Loucy (cell line): Measurements from ENCODE around the gene DLG2.

Experiments used
- H2AFZ ChIP-seq: fragments of 200-600 bp; sonication (generic); 2 replicates; pipeline ENCODE4 v1.6.0; 2016; ENCODE audit warnings: antibody characterized with exemption, mild to moderate bottlenecking, low read length, moderate library complexity
- H3F3A ChIP-seq: fragments of 200-600 bp; 2 replicates; pipeline ENCODE4 v1.6.0; 2016; ENCODE audit warnings: antibody characterized with exemption, low read depth, mild to moderate bottlenecking
- H3K27me3 ChIP-seq: fragments of 200-600 bp; sonication (generic); 2 replicates; pipeline ENCODE4 v1.6.1; 2014; ENCODE audit warnings: low read length, mild to moderate bottlenecking; ENCODE audit not compliant: insufficient read depth, poor library complexity, severe bottlenecking
- H3K36me3 ChIP-seq: fragments of 200-600 bp; sonication (generic); 2 replicates; pipeline ENCODE4 v1.6.1; 2016; ENCODE audit warnings: low read length; ENCODE audit not compliant: insufficient read depth
- H3K4me1 ChIP-seq: fragments of 200-600 bp; sonication (generic); 2 replicates; pipeline ENCODE4 v1.5.1; 2014; ENCODE audit warnings: low read length, mild to moderate bottlenecking; ENCODE audit not compliant: insufficient read depth, poor library complexity, severe bottlenecking
- H3K4me2 ChIP-seq: fragments of 200-600 bp; sonication (generic); 2 replicates; pipeline ENCODE4 v1.6.0; 2014; ENCODE audit warnings: antibody characterized with exemption, low read length, low read depth, mild to moderate bottlenecking; ENCODE audit not compliant: poor library complexity, severe bottlenecking
- H3K4me3 ChIP-seq: fragments of 200-600 bp; sonication (generic); 2 replicates; pipeline ENCODE4 v1.5.1; 2014; ENCODE audit warnings: low read length, mild to moderate bottlenecking, mixed read lengths; ENCODE audit not compliant: poor library complexity, severe bottlenecking
- H3K79me2 ChIP-seq: fragments of 200-600 bp; sonication (generic); 2 replicates; pipeline ENCODE4 v1.6.1; 2014; ENCODE audit warnings: low read length; ENCODE audit not compliant: insufficient read depth
- H3K9ac ChIP-seq: fragments of 200-600 bp; sonication (generic); 2 replicates; pipeline ENCODE4 v1.6.0; 2014; ENCODE audit warnings: mild to moderate bottlenecking, low read depth, low read length, moderate library complexity; ENCODE audit not compliant: poor library complexity, severe bottlenecking
- H3K9me2 ChIP-seq: fragments of 200-600 bp; sonication (generic); replicated peaks from 2 replicates; pipeline ENCODE4 v1.6.1; 2016; ENCODE audit warnings: low read depth, low read length, mixed read lengths
- H3K9me3 ChIP-seq: fragments of 200-600 bp; sonication (generic); 2 replicates; pipeline ENCODE4 v1.6.1; 2014; ENCODE audit warnings: mild to moderate bottlenecking, antibody characterized with exemption, low read length, low read depth; ENCODE audit not compliant: insufficient read depth
- H4K20me1 ChIP-seq: fragments of 200-600 bp; sonication (generic); 2 replicates; pipeline ENCODE4 v1.6.0; 2014; ENCODE audit warnings: antibody characterized with exemption, low read length, mild to moderate bottlenecking; ENCODE audit not compliant: insufficient read depth, poor library complexity, severe bottlenecking
- CTCF ChIP-seq: fragments of 200-600 bp; sonication (generic); conservative IDR thresholded peaks from 2 replicates; pipeline ENCODE4 v1.5.1; 2014; ENCODE audit warnings: mild to moderate bottlenecking, antibody characterized with exemption, low read length
- EZH2phosphoT487 ChIP-seq: fragments of 200-600 bp; IDR thresholded peaks from 2 replicates; pipeline ENCODE4 v1.6.1; 2018; ENCODE audit warnings: antibody characterized with exemption, mild to moderate bottlenecking, moderate library complexity, borderline replicate concordance

Gene DLG2

GRCh38 chr11:83409891-83410290 is 2217.3 kb downstream of the DLG2 start:
- TF ChIP-seq EZH2phosphoT487 (no peak), CTCF (no peak)
- H3K36me3 ChIP-seq: no peaks in the 10 kb centered on the region
- no peak overlapping the region for H3K4me2 ChIP-seq

GRCh38 chr11:83409476-83409875 is 2217.7 kb downstream of the DLG2 start:
- no peak for TF ChIP-seq CTCF
- no peak for TF ChIP-seq EZH2phosphoT487
- Histone ChIP-seq H2AFZ (no peak overlapping the region), H3K27me3 (no peaks in the 10 kb centered on the region), H3K4me1 (no peaks in the 10 kb centered on the region), H3K79me2 (no peaks in the 10 kb centered on the region), H3K9me3 (no peaks in the 10 kb centered on the region), H3K9ac (no peak overlapping the region), H3K4me2 (no peak overlapping the region), H3K36me3 (no peaks in the 10 kb centered on the region), H4K20me1 (no peaks in the 10 kb centered on the region), H3F3A (no peaks in the 10 kb centered on the region), H3K9me2 (no peaks in the 10 kb centered on the region; the same call in 1 of the 2 replicates), H3K4me3 (no peak overlapping the region)

More at GRCh38 chr11:83409891-83410290, 2217.3 kb downstream of the DLG2 start:
- no peak overlapping the region for H3K9ac ChIP-seq
- H3F3A ChIP-seq: no peaks in the 10 kb centered on the region
- no peaks in the 10 kb centered on the region; the same call in 1 of the 2 replicates for H3K9me2 ChIP-seq
- no peak overlapping the region for H2AFZ ChIP-seq
- no peaks in the 10 kb centered on the region for H3K4me1 ChIP-seq
- no peaks in the 10 kb centered on the region for H3K27me3 ChIP-seq
- no peaks in the 10 kb centered on the region for H3K79me2 ChIP-seq
- no peak overlapping the region for H3K4me3 ChIP-seq
- H4K20me1 ChIP-seq: no peaks in the 10 kb centered on the region
- H3K9me3 ChIP-seq: no peaks in the 10 kb centered on the region

- Histone ChIP-seq H4K20me1 (no peaks in the 10 kb centered on the region), H3K4me3 (no peak overlapping the region), H3K4me1 (no peaks in the 10 kb centered on the region), H3K36me3 (no peaks in the 10 kb centered on the region), H3K4me2 (no peak overlapping the region), H3K9me3 (no peaks in the 10 kb centered on the region), H3K79me2 (no peaks in the 10 kb centered on the region), H2AFZ (no peak overlapping the region), H3K9ac (no peak overlapping the region), H3K27me3 (no peaks in the 10 kb centered on the region), H3K9me2 (no peaks in the 10 kb centered on the region; the same call in 1 of the 2 replicates), H3F3A (no peaks in the 10 kb centered on the region)
- TF ChIP-seq CTCF: no peak
- TF ChIP-seq EZH2phosphoT487: no peak
These were observed 2218.2 kb downstream of the DLG2 start for GRCh38 chr11:83408946-83409345.
